Measurements from ENCODE around the gene CPA3.

The CPA3 gene

GRCh38 chr3:148829926-148830325, 35.2 kb upstream of the CPA3 start:
- Histone ChIP-seq H3K4me2 (no peak overlapping the region), H3K36me3 (no peaks in the 10 kb centered on the region), H3K4me3 (no peak overlapping the region), H3K9me3 (no peaks in the 10 kb centered on the region), H3K9ac (no peak overlapping the region), H3K27me3 (no peaks in the 10 kb centered on the region), H3K4me1 (no peaks in the 10 kb centered on the region), H4K20me1 (no peaks in the 10 kb centered on the region), H3K27ac (no peak overlapping the region)
- no peak for TF ChIP-seq Cebpa-rat (IDR thresholded peaks at IDR 0.05)

GRCh38 chr3:148833223-148833622, 31.9 kb upstream of the CPA3 start:
- Histone ChIP-seq H3K27me3 (no peaks in the 10 kb centered on the region), H3K27ac (no peak overlapping the region), H3K4me1 (no peaks in the 10 kb centered on the region), H3K9ac (no peak overlapping the region), H3K4me3 (no peak overlapping the region), H3K4me2 (no peak overlapping the region), H3K9me3 (no peaks in the 10 kb centered on the region), H4K20me1 (no peaks in the 10 kb centered on the region), H3K36me3 (no peaks in the 10 kb centered on the region)
- TF ChIP-seq Cebpa-rat (IDR thresholded peaks at IDR 0.05) = no peak

GRCh38 chr3:148839805-148840204, 25.3 kb upstream of the CPA3 start:
- TF ChIP-seq Cebpa-rat (IDR thresholded peaks at IDR 0.05) = no peak

GRCh38 chr3:148840451-148840850, 24.6 kb upstream of the CPA3 start:
- Histone ChIP-seq H3K4me2 (no peak overlapping the region), H3K9ac (no peak overlapping the region), H3K36me3 (no peaks in the 10 kb centered on the region), H3K9me3 (no peaks in the 10 kb centered on the region), H3K27me3 (no peaks in the 10 kb centered on the region), H3K27ac (no peak overlapping the region), H3K4me3 (no peak overlapping the region), H4K20me1 (no peaks in the 10 kb centered on the region), H3K4me1 (no peaks in the 10 kb centered on the region)
- TF ChIP-seq Cebpa-rat (IDR thresholded peaks at IDR 0.05) = no peak

More at GRCh38 chr3:148839805-148840204, 25.3 kb upstream of the CPA3 start:
- Histone ChIP-seq H3K4me1 (no peaks in the 10 kb centered on the region), H3K36me3 (no peaks in the 10 kb centered on the region), H3K4me2 (no peak overlapping the region), H3K9ac (no peak overlapping the region), H3K27ac (no peak overlapping the region), H3K27me3 (no peaks in the 10 kb centered on the region), H3K9me3 (no peaks in the 10 kb centered on the region), H4K20me1 (no peaks in the 10 kb centered on the region), H3K4me3 (no peak overlapping the region)

GRCh38 chr3:148845756-148846395, 19.2 kb upstream of the CPA3 start:
- no peak overlapping the region for H3K9ac ChIP-seq
- no peak overlapping the region for H3K4me2 ChIP-seq
- H3K36me3 ChIP-seq = no peaks in the 10 kb centered on the region
- TF ChIP-seq Cebpa-rat (IDR thresholded peaks at IDR 0.05) = no peak
- no peak overlapping the region for H3K27ac ChIP-seq
- H3K9me3 ChIP-seq = no peaks in the 10 kb centered on the region
- H4K20me1 ChIP-seq = no peaks in the 10 kb centered on the region
- H3K27me3 ChIP-seq = no peaks in the 10 kb centered on the region
- H3K4me1 ChIP-seq = no peaks in the 10 kb centered on the region
- H3K4me3 ChIP-seq = no peak overlapping the region

- Histone ChIP-seq H3K4me1 (no peaks in the 10 kb centered on the region), H3K4me2 (no peak overlapping the region), H3K27ac (no peak overlapping the region), H3K4me3 (no peak overlapping the region), H3K27me3 (no peaks in the 10 kb centered on the region), H4K20me1 (no peaks in the 10 kb centered on the region), H3K9ac (no peak overlapping the region), H3K36me3 (no peaks in the 10 kb centered on the region), H3K9me3 (no peaks in the 10 kb centered on the region)
- TF ChIP-seq Cebpa-rat (IDR thresholded peaks at IDR 0.05) = no peak
Observed at GRCh38 chr3:148847351-148847750, 17.7 kb upstream of the CPA3 start.

- Histone ChIP-seq H4K20me1 (no peaks in the 10 kb centered on the region), H3K27ac (no peak overlapping the region)
- TF ChIP-seq Cebpa-rat (IDR thresholded peaks at IDR 0.05) = no peak
Observed at GRCh38 chr3:148848410-148848809, 16.7 kb upstream of the CPA3 start.

GRCh38 chr3:148852271-148852992, 12.7 kb upstream of the CPA3 start:
- Histone ChIP-seq H3K4me3 (no peak overlapping the region), H3K9ac (no peak overlapping the region), H3K36me3 (no peaks in the 10 kb centered on the region), H3K27me3 (no peaks in the 10 kb centered on the region), H4K20me1 (no peaks in the 10 kb centered on the region), H3K9me3 (no peaks in the 10 kb centered on the region), H3K4me1 (no peaks in the 10 kb centered on the region), H3K27ac (no peak overlapping the region), H3K4me2 (no peak overlapping the region)
- no peak for TF ChIP-seq Cebpa-rat (IDR thresholded peaks at IDR 0.05)

More at GRCh38 chr3:148848410-148848809, 16.7 kb upstream of the CPA3 start:
- H3K36me3 ChIP-seq = no peaks in the 10 kb centered on the region
- H3K27me3 ChIP-seq = no peaks in the 10 kb centered on the region
- no peaks in the 10 kb centered on the region for H3K9me3 ChIP-seq
- H3K4me2 ChIP-seq = no peak overlapping the region
- H3K4me3 ChIP-seq = no peak overlapping the region
- H3K4me1 ChIP-seq = no peaks in the 10 kb centered on the region
- H3K9ac ChIP-seq = no peak overlapping the region

GRCh38 chr3:148853076-148853475, 12.0 kb upstream of the CPA3 start:
- H3K36me3 ChIP-seq = no peaks in the 10 kb centered on the region
- H3K9ac ChIP-seq = no peak overlapping the region
- no peaks in the 10 kb centered on the region for H3K9me3 ChIP-seq
- H4K20me1 ChIP-seq = no peaks in the 10 kb centered on the region
- H3K27me3 ChIP-seq = no peaks in the 10 kb centered on the region
- no peak for TF ChIP-seq Cebpa-rat (IDR thresholded peaks at IDR 0.05)
- no peak overlapping the region for H3K4me3 ChIP-seq
- H3K4me1 ChIP-seq = no peaks in the 10 kb centered on the region
- H3K4me2 ChIP-seq = no peak overlapping the region
- no peak overlapping the region for H3K27ac ChIP-seq

- TF ChIP-seq Cebpa-rat (IDR thresholded peaks at IDR 0.05) = no peak
Observed at GRCh38 chr3:148854061-148854460, 11.0 kb upstream of the CPA3 start.

More at GRCh38 chr3:148854061-148854460, 11.0 kb upstream of the CPA3 start:
- no peak overlapping the region for H3K9ac ChIP-seq
- H3K4me2 ChIP-seq = no peak overlapping the region
- no peaks in the 10 kb centered on the region for H3K4me1 ChIP-seq
- no peaks in the 10 kb centered on the region for H3K9me3 ChIP-seq
- H3K36me3 ChIP-seq = no peaks in the 10 kb centered on the region
- H3K4me3 ChIP-seq = no peak overlapping the region
- H3K27ac ChIP-seq = no peak overlapping the region
- H4K20me1 ChIP-seq = no peaks in the 10 kb centered on the region
- H3K27me3 ChIP-seq = no peaks in the 10 kb centered on the region

Data from BLaER1 (cell line).